ENCODE data around the gene LTK. TPM values are rescaled to one million over a fixed set of nuclear protein-coding genes. Genes with fewer than 3 reads are reported as not detected.

Gene LTK
- total and polyA plus RNA-seq, 12 donors, result 0.11 to 1.6 (median 0.49) TPM

DNA sequence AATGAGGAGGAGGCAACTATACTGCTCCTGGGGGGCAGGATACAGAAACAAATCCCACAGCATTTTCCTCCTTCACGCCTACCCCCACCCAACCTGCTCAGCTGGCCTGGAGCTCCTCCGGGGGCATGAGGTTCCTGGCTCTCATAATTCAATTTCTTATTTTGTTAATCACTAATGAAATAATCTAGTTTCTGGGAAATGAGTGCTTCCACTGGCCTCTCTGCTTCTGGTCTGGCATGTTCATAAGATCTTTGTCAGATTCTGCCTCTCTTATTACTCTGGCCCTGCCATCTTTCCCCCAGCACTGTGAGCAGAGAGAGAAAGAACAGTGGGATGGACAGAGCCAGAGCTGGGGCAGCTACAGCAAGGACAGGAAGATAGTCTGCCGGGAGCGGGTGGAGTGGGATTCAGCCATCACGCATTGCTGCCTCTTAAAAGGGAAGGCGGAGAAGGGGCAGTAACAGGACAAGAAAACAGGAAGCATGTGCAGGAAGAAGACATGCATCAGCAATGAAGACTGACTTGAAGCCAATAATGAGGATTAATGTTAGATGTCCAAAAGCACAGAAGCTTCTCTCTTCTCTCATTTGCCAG, 16.8 kb upstream of the LTK start:
- peaks cover 0 to 5% (median 0%) of the 10 kb centered on the region in 9 donors for H3K4me1 ChIP-seq
- ATAC-seq (no peak), DNase-seq (no peak)
- H3K4me3 ChIP-seq, result no peak overlapping the region
- WGBS, 2 donors, result 72 to 77% methylated on average over 6 of the region's 6 CpGs
- H3K27me3 ChIP-seq, result no peaks in the 10 kb centered on the region
- intact Hi-C loops (cut with DNase I), result no loop called here
- peaks cover 0 to 100% (median 80%) of the 10 kb centered on the region in 9 donors for H3K36me3 ChIP-seq
- no peaks in the 10 kb centered on the region for H3K9me3 ChIP-seq
- TF ChIP-seq, protein P1, sequence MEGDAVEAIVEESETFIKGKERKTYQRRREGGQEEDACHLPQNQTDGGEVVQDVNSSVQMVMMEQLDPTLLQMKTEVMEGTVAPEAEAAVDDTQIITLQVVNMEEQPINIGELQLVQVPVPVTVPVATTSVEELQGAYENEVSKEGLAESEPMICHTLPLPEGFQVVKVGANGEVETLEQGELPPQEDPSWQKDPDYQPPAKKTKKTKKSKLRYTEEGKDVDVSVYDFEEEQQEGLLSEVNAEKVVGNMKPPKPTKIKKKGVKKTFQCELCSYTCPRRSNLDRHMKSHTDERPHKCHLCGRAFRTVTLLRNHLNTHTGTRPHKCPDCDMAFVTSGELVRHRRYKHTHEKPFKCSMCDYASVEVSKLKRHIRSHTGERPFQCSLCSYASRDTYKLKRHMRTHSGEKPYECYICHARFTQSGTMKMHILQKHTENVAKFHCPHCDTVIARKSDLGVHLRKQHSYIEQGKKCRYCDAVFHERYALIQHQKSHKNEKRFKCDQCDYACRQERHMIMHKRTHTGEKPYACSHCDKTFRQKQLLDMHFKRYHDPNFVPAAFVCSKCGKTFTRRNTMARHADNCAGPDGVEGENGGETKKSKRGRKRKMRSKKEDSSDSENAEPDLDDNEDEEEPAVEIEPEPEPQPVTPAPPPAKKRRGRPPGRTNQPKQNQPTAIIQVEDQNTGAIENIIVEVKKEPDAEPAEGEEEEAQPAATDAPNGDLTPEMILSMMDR (IDR thresholded peaks at IDR 0.05), result no peak
- H3K27ac ChIP-seq, result no peak overlapping the region

DNA sequence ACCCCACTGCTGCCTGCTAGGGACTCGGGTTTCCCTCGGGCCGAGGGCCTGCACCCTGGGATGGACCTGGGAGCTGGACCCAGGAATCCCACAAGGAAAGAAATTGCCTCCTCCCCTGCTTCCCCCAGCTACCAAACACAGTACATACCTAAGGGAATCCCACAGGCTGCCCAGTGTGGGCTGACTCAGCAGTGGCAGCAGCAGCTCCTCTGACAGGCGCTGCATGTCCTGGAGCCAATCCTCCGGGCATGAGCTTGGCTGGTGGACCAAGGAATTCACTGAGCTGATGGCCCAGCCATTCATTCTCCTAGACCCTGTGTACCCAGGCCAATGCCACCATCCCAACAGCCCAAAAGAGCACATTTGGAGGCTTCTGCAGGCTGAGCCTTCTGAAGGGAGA, 9.5 kb upstream of the LTK start:
- ATAC-seq (no peak), DNase-seq (no peak)
- Histone ChIP-seq H3K4me1 (no peaks in the 10 kb centered on the region), H3K36me3 (peaks cover 0 to 78% (median 40%) of the 10 kb centered on the region in 9 donors), H3K27ac (no peak overlapping the region), H3K9me3 (no peaks in the 10 kb centered on the region), H3K4me3 (no peak overlapping the region), H3K27me3 (no peaks in the 10 kb centered on the region)
- intact Hi-C loops (cut with DNase I), result no loop called here
- TF ChIP-seq, protein P1 (IDR thresholded peaks at IDR 0.05), result no peak
- WGBS, 2 donors, result 95 to 96% methylated on average over 5 of the region's 5 CpGs

GRCh38 chr15:41521614-41522013, 8.0 kb upstream of the LTK start:
- no peak for DNase-seq
- Histone ChIP-seq H3K27me3 (no peaks in the 10 kb centered on the region), H3K27ac (no peak overlapping the region), H3K4me3 (no peak overlapping the region), H3K9me3 (no peaks in the 10 kb centered on the region), H3K36me3 (peaks cover 0 to 76% (median 25%) of the 10 kb centered on the region in 9 donors), H3K4me1 (no peaks in the 10 kb centered on the region)
- intact Hi-C loops (cut with DNase I), result no loop called here
- WGBS, 2 donors, result 84 to 92% methylated on average over 9 of the region's 9 CpGs
- ATAC-seq, result no peak
- TF ChIP-seq, protein P1 (IDR thresholded peaks at IDR 0.05), result no peak

DNA sequence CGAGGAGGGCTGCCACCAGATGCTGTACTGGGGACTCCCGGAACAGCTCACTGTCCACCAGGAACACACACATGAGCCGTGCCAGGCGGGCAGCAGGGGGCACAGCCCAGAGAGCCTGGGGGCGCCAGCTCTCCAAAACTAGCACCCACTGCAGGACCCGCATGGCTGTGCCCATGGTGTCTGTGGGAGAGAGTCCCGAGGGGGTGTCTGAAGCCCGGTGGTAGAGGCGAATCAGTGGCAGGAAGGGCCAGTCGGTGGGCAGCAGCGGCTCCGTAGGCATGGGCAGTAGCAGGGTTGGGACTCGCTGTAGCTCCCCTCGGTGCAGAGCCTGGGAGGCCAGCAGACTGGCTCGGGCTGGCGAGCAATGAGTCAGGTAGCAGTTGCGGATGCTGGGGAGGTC, 7.0 kb upstream of the LTK start:
- peak in 2 of 8 donors; percentile 24 to 26 for ATAC-seq
- TF ChIP-seq, protein P1 (IDR thresholded peaks at IDR 0.05), result no peak
- no peak overlapping the region for H3K4me3 ChIP-seq
- H3K36me3 ChIP-seq, result peaks cover 0 to 66% (median 15%) of the 10 kb centered on the region in 9 donors
- H3K4me1 ChIP-seq, result no peaks in the 10 kb centered on the region
- no peak for DNase-seq
- intact Hi-C loops (cut with DNase I), result no loop called here
- no peak overlapping the region for H3K27ac ChIP-seq
- 96% methylated on average over 17 of the region's 17 CpGs for WGBS, 2 donors
- H3K9me3 ChIP-seq, result no peaks in the 10 kb centered on the region
- no peaks in the 10 kb centered on the region for H3K27me3 ChIP-seq
